ENCODE measurements around the gene SLX9.
"Not testable (repeated sequence)": the region's sequence is repeated elsewhere in the genome, so short reads cannot be mapped to it uniquely, and the experiment has no call there.

SLX9 gene

DNA sequence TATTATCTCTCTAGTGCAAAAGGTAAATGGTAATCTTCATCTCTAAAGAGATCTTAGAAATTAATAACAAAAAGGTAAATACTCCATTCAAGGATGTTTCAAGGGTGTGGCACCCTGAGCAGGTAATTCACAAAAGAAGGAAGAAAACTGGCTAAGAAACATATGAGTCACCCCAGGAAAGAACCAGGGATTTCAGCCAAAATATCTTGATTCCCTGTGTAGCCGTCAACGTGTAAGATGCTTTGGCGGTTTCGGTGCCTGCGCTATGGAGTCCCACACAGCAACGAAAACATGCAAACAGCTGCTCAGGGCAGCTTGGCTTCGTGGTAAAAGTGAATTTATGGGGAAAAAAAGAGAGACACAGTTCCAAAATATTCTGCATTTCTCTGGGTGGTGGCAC is 22.9 kb upstream of the SLX9 start:
- DNase-seq, result no peak

DNA sequence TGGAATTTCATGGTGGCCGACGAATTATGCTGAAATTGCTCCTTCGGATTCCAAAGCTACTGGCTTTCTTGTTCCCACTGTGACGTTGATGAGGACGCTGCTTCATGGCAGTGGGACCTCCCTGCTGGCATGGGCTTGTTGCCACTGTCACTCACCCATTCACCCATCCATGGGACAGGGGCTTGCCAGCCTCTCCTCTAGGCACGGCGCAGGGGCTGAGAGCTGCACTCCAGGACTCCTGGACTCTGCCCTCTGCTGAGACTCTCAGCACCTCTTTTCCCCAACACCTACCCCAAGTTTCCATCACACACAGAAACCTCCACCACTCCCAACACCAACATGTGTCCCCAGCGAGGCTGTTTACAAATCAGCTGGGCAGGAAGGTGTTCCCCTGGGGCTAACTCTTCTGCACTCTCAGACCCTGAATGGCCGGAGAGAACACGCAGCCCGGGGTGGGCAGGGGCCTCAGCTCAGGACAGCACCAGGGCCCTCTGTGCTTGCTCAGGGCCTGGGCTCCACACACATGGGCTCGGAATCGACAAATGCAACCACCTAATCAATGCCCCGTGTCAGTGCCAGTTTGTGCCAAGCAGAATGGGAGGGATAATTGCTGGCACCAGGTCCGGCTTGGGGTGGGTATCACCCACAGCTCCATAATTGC is 22.3 kb upstream of the SLX9 start:
- DNase-seq, result no peak

DNA sequence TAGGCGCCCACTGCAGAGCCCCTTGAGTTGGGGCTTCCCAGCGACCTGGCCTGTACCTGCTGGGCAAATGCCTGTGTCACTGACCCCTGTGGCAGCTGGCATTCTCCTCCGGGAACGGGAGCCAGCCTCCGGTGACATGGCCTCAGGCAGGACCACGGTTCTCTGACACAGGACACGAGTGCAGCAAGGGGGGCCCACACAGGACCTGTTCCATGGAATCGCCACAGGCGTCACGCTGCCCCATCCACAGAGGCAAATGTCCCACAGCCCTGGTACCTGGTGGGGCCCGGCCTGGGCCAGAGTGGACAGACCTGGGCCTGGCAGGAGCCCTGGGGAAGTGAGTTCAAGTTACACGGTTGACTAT is 21.7 kb upstream of the SLX9 start:
- DNase-seq, result no peak

GRCh38 chr21:44918581-44919033 is 21.2 kb upstream of the SLX9 start:
- DNase-seq, result peak; percentile 11

DNA sequence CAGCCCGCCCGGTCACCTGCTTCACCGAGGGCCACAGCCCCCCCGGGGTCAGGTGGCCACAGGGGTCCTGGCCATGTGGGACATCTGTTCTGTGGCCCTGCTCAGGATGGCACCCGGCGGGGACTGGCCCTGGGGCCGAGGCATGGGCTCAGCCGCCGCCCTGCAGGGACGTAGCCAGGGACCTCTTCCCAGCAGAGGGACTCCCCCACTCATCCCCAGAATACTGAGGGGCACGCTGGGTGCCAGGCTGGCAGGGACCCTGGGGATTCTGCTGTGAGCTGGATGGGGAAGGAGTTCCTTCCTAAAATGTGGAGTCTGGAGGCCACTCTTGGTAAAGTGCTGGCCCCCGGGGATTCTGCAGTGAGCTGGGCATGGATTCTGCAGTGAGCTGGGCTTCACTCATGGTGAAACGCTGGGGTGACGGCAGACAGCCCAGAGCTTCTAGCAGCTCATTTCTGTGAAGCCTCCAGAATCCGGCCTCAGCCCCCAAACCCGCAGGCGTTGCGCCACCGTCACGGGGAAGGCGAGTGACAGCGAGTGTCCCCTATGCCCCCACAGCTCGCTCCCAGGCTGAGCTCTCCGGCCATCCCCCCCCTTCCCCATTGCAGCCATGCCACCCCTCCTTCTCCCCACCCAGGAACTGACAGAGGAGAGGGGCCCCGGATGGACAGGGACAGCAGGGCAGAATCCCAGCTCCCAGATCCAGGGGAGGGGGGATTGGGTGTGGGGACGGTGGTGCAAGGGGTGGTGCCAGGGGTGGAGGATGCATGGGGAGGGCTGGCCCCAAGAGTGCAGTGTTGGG is 20.5 kb upstream of the SLX9 start:
- no peak for DNase-seq

DNA sequence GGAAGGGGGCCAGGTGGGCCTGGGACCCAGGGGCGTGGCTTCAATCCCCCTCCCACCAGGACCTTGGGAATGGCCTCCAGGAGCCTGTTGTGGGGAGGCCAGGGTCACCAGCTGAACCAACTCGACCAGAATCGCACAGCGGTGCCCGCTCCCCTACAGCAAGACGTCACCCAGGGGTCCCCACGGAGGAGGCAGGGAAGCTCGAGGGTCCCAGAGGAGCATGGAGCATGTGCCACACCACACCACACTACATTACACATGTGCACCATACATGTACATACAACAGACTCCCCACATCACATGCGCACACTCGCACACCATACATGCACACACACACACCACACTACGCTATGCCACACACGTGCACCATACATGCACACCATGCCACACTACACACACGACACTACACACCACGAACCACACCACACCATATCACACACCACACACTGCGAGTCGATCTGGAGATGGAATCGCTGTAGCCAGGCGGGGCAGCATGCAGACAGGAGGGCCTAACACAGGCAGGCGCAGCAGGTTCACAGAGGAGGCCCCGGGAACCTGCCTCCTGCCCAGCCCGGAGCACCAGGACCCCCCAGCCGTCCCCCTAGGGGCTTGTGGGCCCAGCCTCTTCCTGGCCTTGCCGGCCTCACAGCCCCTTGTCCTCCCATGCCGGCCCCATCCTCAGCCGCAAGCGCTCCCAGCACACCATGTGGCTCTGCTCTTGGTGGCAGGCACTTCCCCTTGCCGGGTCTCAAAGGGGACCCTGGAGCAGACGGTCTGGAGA is 19.7 kb upstream of the SLX9 start:
- no peak for DNase-seq

DNA sequence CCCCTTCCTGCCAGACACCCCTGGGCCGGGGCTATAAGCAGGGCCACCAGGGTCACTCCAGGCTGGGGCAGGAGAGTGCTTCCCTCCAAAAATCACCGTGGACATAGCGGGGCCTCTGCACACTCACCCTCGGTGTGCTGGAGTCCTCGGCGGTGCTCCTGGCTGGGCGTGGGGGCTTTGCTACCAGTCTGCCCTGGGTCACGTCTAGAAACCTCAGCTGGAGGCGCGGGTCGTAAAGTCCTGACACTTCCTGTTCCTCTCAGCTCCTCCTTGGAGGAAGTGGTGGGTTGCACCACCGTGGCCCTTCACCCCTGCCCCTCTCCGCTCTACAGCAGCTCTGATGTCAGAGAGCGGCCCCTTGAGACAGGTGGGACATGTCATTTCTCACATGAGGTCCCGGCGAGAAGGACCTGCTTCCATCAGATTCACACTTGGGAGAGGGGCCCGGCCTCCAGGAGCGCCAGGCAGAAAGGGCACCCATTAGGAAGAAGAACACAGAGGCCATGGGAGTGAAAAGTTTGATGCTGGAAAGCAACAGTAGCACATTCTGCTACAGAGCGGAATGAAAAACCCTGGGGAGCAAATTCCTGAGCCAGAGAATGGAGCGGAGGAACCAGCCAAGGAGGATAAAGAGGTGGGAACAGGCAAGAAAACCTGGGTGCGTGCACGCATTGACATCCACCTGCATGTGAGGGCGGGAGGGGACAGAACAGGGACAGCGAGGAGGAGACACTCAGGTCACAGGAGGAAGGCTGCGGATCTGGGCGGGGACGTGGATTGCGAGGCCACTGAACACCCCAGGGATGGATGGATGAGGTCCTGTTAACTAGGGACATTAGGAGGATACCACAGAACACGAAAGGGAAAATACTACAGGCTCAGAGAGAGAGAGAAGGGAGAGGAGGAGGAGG is 18.9 kb upstream of the SLX9 start, which contains the start of gene ITGB2:
TSS of gene ITGB2 (minus strand) at position 206 of the 911 bp plus-strand sequence. CDS start 10,117 bp downstream, outside the sequence.
- DNase-seq, result no peak

GRCh38 chr21:44921928-44922327 is 17.9 kb upstream of the SLX9 start:
- no peak for DNase-seq

GRCh38 chr21:44923480-44924084 is 16.2 kb upstream of the SLX9 start:
- DNase-seq, result no peak

DNA sequence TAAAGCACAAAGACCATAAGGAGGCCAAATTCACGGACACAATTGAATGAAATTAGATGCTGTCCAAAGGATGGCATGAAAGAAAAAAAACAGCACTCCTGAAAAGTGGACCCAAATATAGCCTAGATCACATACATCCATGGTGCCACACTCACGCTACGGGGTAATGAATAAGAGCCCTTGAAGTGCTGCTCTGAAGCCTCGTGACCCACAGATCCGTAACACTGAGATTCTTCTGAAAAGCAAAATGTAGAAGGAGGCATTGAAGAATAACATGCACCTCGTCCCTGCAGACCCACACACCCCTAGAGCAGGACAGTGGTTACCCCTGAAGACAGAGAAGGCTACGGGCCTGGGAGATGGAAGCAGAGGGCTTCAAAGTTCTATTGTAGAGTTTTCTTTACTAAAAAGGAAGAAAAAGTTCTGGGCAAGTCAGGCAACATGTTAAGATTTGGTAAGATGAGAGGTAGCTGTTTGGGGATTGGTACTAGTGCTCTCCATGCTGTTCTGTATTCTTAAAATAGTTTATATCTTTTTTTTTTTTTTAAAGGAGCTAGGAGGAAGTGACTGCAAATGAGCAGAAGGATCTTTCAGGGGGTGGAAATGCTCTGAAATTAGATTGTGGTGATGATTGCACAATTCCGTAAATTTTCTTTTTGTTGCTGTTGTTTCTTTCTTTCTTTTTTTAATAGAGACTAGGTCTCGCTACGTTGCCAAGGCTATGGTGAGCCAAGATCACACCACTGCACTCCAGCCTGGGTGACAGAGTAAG is 15.0 kb upstream of the SLX9 start:
- no peak for DNase-seq

- no peak for DNase-seq
These were observed 14.5 kb upstream of the SLX9 start for GRCh38 chr21:44925378-44925755.

DNA sequence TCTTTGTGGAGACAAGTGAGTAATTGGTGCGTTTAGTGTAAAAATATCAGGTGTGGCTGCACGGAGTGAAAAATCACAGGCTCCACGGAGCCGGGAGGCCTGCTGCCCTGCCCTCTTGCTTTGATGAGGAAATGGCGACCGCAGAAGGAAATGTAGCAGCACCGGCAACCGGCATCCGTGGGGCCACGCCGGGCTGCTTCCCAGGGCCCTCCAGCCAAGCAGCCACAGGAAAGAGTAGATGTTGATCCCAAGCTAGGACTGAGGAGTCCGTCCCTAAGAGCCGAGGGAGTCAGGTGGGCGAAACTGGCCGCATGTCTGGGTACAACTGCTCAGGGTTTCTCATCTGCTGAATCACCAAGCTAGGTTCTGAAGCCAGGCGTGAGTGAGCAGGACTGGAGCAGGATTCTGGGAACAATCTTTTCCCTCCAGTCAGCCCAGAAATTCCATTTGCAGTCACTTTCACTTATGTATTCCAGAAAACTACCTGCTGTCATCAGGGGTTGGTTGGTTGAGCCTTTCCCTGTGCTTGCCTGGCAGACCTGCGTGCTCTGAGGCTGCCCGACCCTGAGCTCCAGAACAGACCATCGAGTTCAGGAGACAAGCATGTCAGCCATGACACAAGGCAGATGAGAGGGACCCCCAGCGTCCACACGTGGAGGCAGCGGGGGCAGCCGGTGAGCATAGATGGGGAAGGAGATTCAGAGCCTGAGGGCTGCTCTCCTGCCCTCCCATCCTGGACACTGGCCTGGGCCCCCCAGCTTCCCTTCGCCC is 13.3 kb upstream of the SLX9 start:
- no peak for DNase-seq

GRCh38 chr21:44927259-44927586 is 12.6 kb upstream of the SLX9 start:
- DNase-seq, result no peak

GRCh38 chr21:44927587-44928461 is 12.0 kb upstream of the SLX9 start:
- no peak for DNase-seq

GRCh38 chr21:44928500-44929241 is 11.2 kb upstream of the SLX9 start:
- not testable (repeated sequence) for DNase-seq

DNA sequence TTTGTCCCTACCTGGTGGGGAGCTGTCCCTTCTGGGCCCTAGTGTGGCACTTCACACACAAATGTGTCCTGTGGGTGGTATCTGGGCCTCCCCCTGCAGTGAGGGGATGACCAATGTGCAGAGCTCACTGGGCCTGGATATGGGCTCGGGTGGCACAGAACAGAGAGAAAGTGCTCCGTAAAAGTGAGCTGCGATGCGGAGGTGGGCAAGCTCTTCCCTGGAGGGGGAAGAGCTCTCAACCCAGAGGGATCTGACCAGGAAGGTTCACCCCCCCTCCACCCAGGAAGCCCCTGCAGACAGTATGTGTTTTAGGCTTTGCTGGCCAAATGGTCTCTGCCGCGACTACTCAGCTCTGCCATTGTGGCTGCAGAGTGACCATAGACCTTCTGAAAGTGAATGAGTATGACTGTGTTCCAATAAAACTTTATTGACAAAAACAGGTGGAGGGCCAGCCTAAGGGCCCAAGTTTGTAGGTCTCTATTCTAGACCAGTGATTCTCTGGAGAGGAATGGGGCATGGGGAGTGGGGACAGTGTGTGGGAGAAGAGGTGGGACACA is 10.5 kb upstream of the SLX9 start:
- DNase-seq, result no peak

GRCh38 chr21:44929799-44930542 is 9.9 kb upstream of the SLX9 start:
- DNase-seq, result no peak

DNA sequence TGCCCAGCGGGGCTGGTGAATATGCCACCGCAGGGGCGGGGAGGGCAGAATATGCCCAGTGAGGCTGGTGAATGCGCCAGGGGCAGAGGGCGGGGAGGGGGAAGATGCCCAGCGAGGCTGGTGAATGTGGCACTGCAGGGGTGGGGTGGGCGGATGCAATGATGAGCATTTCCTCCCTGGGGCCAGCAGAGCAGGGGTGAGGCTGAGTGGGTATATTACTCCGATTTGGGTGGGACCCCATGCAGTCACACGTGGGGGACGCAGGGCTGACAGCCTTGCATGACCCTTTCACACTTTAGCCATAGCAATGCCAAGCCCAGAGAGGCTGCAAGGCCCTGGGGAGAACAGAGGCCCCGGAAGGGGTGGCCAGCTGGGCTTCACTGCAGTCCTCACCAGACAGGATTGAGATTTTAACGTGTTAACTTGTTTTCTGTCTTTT is 9.3 kb upstream of the SLX9 start:
- peak; percentile 16 for DNase-seq
